DMS 273 (cell line): ENCODE data around the gene FAM216B.
"Not testable (repeated sequence)": the region's sequence is repeated elsewhere in the genome, so short reads cannot be mapped to it uniquely, and the experiment has no call there.

ENCODE experiments used
- DNase-seq: peaks from one replicate; lab custom pipeline; 2025; ENCODE audit not compliant: unreplicated experiment; lab: John Stamatoyannopoulos, UW

FAM216B gene

DNA sequence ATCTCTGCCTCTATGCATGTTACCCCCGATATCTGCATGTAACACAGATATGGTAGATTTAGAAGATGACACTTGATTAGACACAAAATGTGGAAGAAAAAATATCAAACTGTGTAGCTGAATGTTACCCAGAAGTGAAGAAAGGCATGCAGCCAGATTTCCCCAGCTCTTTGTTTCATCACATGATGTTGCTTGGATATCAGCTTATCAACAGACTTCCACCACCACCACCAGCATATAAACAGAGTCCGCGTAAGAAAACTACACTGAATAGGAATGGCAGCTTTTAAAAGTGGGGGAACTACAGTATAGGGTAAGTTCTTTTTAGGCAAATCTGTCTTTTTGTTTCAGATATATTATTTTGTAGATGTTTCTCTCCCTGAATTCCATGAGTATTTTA, at the start of gene FAM216B:
FAM216B (plus strand) TSS at position 233 of the 400 bp plus-strand sequence. CDS start 2,484 bp downstream, outside the sequence.
- DNase-seq = no peak

- no peak for DNase-seq
Observed at GRCh38 chr13:42732073-42732472, 49.3 kb upstream of the FAM216B start.

- DNase-seq = no peak
Observed at GRCh38 chr13:42733046-42733445, 48.3 kb upstream of the FAM216B start.

GRCh38 chr13:42735010-42735409, 46.4 kb upstream of the FAM216B start:
- DNase-seq = no peak

DNA sequence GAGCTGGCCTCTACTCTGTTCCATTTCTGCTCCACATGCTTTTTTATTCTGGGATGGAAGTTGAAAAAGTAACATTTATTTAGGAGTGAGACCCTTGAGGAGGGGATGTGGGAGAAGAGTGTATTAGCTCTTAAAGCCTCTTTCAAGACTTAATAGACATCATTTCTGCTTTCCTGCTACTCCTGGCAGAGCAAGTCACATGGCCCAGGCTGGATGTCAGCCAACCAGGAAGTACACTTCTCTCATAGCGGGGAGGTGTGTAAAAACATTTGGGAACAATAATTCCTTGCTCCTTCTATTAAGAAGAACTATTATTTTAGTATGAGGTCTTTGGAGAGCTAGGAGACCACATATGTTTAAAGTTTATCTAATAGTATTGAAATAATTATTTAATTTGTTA, 40.6 kb upstream of the FAM216B start:
- peak; percentile 60 for DNase-seq

DNA sequence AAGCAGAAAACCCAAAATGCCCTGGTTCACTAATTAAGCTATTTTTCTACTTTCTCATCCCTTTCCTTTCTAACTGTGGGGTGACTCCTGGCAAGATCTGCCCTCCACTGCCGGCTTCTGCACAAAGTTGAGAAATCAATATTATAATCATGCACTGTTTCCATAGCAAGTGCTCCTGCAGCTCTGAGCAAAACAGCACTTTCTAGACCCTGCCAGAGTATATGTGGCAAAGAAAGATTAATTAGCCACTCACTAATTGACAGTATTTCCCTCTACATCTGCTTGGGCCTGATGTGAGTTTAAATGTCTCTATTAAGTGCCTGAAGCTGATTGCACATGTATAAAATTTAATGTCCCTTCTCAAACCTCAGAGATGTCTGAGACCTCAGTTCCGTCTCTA, 39.5 kb upstream of the FAM216B start:
- DNase-seq = no peak

DNA sequence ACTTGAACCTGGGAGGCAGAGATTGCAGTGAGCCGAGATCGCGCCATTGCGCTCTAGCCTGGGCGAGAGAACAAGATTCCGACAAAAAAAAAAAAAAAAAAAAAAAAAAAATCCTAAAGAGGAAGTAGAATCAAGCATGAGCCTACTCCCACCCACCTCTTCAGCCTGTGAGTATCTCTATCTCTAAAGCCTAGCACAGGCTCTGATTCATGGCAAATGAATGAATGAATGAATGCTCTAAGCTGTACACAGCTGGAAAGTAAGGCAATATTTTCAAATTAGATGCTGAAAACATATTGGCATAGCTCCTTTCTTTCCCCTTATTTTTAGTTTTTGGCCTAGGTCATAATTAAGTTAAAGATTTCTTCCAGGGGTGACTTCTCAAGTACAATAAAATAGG, 35.7 kb upstream of the FAM216B start:
- DNase-seq = no peak

DNA sequence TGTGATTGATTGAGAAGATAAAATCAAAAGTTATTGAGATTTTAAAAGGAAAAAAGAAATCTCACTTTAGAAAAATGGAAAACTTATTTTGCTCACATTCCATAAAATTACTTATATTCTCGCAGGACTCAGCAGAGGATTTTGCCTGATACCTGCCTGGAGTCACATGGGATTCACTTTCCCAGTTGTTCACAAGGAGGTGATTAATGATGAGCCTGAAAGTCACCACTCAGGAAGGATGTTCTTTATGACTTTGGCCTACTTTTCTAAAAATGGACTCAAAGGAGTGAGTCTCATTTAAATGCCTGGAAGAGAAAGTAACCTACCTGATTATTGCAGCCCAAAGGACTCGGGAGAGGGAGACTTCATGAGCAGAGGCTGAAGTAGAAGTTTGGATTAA, 34.5 kb upstream of the FAM216B start:
- no peak for DNase-seq

DNA sequence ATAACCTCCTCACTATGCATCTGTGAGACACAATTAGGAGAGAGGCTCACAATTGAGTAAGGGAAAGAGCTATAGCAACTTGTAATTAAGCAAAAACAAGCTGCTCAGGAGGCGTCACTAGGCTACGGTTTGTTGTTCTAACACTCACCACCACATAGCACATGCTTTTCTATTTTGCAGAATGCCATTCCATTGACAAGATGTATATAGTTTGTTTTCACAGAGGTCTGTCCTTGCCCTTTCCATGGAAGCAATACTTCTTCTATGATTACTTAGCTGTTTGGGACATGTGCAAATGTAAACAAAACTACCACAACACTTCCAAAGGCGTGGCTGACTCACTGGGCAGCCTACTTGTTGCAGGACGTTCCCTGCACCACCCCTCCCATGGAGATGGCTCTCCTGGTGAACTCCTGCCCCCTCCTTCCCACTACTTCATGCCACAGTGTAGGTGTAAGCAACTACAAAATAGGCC, 33.9 kb upstream of the FAM216B start:
- DNase-seq = no peak

DNA sequence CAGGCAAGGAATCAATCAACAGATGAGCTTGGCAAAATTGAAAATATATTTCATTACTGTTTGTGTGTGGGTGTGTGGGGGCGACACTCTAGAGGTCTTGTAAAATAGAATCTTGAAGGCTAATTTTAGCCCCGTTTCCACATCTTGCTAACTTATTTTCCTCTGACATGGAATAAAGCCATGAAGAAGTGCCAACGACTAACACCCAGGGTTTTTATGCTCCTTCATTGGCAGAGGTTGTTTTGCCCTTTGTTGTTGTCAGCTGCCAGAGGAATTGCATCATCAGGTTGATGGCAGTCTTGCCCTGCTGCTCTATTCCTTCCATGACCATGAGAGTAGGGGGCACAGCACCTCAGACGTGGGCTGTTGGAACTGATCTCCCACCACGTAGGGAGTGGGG, 30.6 kb upstream of the FAM216B start:
- no peak for DNase-seq

GRCh38 chr13:42751693-42752092, 29.7 kb upstream of the FAM216B start:
- no peak for DNase-seq

DNA sequence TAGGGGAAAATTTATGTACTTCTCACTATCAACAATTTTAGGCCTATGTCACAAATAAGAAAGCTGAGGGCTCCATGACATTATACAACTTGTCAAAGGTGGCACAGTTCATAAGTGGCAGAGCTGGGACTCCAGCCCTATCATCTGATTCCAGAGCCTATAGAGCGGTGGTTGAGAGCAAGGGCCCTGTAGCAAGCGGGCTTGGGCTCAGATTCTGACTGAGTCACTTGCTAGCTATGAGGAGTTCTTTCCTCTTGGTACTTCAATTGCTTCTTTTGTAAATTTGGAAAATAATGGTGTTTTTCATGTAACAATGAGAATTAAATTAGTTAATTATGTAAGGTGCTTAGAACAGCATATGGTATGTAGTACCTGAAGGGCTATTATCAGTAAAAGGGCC, 28.7 kb upstream of the FAM216B start:
- DNase-seq = no peak

- DNase-seq = no peak
Observed at GRCh38 chr13:42753697-42754096, 27.7 kb upstream of the FAM216B start.

DNA sequence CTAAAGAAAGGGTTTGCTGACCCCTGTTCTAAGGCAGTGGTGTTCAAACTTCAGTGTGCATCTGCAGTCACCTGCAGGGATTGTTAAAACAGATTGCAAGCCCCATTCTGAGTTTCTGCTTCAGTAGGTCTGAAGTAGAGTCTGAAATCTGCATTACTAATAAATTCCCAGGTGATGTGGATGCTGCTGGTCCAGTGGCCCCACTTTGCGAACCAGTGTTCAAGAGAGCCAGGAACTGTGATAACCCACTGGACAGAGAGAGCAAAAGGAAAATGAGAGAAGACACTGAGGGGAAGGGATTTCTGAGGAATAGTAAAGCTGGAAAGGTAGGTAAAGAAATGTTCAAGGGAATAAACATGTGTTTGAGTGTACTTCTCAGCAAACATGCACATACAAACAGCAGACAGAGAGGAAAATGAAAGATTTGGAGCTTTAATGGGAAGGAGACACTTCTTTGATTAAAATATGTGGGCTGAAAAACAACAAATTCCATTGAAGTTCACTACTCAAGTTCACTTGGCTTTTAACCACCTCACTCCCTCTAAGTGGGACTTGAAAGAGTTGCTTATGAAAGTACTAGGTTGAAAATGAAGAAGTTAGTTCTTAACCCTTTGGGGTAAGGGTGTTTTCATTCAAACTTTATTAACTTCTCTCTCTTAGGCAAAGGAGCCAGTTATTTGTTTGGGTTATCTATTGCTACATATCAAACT, 26.4 kb upstream of the FAM216B start:
- DNase-seq = no peak

DNA sequence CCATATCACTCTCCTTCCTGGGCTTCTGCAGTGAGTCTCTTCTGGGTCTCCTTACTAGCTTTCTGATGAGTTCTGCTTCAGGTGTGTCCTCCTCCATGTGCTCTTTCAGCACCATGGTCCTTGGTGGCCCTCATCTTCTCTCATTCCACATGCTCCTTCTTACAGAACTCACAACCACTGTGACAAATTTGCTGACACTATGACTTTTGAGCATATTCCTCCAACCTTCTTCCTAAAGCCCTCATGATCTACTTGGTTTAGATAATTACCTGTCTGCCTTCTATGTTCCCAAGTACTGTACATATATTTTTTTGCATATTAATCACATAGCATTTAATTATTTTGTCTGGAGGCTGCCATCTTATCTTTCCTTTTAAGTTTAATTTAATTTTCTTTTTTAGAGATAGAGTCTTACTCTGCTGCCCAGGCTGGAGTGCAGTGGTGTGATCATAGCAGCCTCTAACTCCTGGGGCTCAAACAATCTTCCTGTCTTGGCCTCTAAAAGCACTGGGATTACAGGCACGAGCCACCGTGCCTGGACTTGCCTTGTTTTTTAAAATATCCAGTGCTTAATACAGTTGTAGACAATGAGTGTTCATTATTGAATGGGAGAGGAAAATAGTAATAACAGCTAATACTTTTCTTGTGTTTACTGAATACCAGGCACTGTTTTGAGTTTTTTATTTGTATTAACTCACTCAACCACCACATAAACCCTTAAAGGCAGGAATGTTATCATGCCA, 23.5 kb upstream of the FAM216B start:
- DNase-seq = no peak

- DNase-seq = no peak
Observed at GRCh38 chr13:42758515-42758914, 22.9 kb upstream of the FAM216B start.

GRCh38 chr13:42760951-42761350, 20.4 kb upstream of the FAM216B start:
- no peak for DNase-seq

- no peak for DNase-seq
Observed at GRCh38 chr13:42762251-42762650, 19.1 kb upstream of the FAM216B start.

GRCh38 chr13:42762917-42763316, 18.5 kb upstream of the FAM216B start:
- DNase-seq = no peak

DNA sequence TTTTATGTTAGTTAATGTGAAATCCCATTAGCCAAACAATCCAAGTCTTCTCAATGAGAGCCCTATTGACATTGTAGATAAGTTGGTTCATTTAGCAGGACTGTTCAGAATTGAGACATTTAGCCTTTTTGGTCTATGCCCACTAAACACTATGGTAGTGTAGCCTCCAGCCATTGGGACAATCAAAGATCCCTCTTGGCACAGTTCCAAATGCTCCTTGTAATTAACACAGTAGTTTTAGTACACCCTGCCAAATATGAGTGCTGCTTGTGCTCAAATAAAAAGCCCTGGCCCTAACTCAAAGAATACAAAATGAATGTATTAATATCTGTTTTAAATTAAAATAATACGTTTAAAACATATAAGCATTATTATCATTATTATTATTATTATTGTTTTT, 15.4 kb upstream of the FAM216B start:
- DNase-seq = peak; percentile 8

- DNase-seq = peak; percentile 6
Observed at GRCh38 chr13:42769650-42770049, 11.7 kb upstream of the FAM216B start.

DNA sequence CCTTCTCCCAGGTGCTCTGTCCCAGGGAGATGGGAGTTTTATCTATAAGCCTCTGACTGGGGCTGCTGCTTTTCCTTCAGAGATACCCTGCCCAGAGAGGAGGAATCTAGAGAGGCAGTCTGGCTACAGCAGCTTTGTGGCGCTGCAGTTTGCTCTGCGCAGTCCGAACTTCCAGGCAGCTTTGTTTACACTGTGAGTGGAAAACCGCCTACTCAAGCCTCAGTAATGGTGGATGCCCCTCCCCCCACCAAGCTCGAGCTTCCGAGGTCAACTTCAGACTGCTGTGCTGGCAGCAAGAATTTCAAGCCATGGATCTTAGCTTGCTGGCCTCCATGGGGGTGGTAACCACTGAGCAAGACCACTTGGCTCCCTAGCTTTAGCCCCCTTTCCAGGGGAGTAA, 4.8 kb upstream of the FAM216B start:
- not testable (repeated sequence) for DNase-seq
